HL-60 (cell line): ENCODE data around the gene SLC30A1.

Experiments used
- DNase-seq, 2 experiments: peaks; one replicate each; pipeline ENCODE4 v3.0.0-alpha.2; 2010 to 2020; ENCODE audit warnings: low read depth in 1 of 2, low spot score in 1 of 2
- H3K27ac ChIP-seq: fragments of 250-450 bp; sonication (Bioruptor Pico); replicated peaks from 2 replicates; pipeline ENCODE4 v1.5.1; 2020; ENCODE audit warnings: mild to moderate bottlenecking, moderate library complexity
- H3K27me3 ChIP-seq: fragments of 250-450 bp; sonication (Bioruptor Pico); 2 replicates; pipeline ENCODE4 v1.5.1; 2021; ENCODE audit warnings: mild to moderate bottlenecking, moderate library complexity; ENCODE audit not compliant: insufficient read depth, poor library complexity, severe bottlenecking
- H3K4me3 ChIP-seq: replicated peaks from 2 replicates; pipeline ENCODE4 v1.5.1; 2011; ENCODE audit warnings: mild to moderate bottlenecking, control low read depth, low read length; ENCODE audit not compliant: insufficient read depth
- GABPA ChIP-seq: IDR thresholded peaks from 2 replicates; pipeline ENCODE4 v1.6.1; 2012; ENCODE audit warnings: low read depth
- POLR2AphosphoS5 ChIP-seq: IDR thresholded peaks from 2 replicates; pipeline ENCODE4 v1.6.1; 2012; ENCODE audit warnings: low read depth
- SPI1 ChIP-seq: IDR thresholded peaks from 2 replicates; pipeline ENCODE4 v1.6.1; 2012; ENCODE audit warnings: low read depth, mild to moderate bottlenecking, borderline replicate concordance
- TF ChIP-seq, protein P1 (sequence below): IDR thresholded peaks from 2 replicates; pipeline ENCODE4 v1.6.1; 2012; ENCODE audit warnings: low read depth; ENCODE audit not compliant: insufficient replicate concordance
- TF ChIP-seq, protein P2 (sequence below): IDR thresholded peaks from one replicate; pipeline ENCODE4 v1.5.1; 2011; ENCODE audit warnings: low read length, control low read depth, inconsistent platforms; ENCODE audit not compliant: insufficient read depth

Gene SLC30A1

DNA sequence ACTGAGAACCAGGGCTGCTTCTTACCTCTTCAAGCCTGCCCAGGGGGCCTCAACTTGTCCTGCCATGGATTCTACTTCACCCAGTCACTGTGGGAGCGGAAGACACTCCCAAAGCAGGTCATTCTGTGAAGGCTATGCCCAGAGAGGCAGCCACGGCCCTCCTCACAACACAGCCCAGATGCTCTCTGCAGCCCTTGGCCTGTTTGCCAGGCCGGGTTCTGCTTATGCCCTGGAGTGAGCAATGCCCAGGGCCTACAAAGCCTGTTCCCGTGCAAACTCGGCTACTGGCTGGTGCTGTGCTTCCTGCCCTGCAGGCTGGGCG is 33.8 kb upstream of the SLC30A1 start:
- peak overlapping the region; percentile 57 for H3K27ac ChIP-seq
- no peak overlapping the region for H3K4me3 ChIP-seq
- H3K27me3 ChIP-seq: no peaks in the 10 kb centered on the region
- no peak for TF ChIP-seq GABPA
- TF ChIP-seq, protein P1, sequence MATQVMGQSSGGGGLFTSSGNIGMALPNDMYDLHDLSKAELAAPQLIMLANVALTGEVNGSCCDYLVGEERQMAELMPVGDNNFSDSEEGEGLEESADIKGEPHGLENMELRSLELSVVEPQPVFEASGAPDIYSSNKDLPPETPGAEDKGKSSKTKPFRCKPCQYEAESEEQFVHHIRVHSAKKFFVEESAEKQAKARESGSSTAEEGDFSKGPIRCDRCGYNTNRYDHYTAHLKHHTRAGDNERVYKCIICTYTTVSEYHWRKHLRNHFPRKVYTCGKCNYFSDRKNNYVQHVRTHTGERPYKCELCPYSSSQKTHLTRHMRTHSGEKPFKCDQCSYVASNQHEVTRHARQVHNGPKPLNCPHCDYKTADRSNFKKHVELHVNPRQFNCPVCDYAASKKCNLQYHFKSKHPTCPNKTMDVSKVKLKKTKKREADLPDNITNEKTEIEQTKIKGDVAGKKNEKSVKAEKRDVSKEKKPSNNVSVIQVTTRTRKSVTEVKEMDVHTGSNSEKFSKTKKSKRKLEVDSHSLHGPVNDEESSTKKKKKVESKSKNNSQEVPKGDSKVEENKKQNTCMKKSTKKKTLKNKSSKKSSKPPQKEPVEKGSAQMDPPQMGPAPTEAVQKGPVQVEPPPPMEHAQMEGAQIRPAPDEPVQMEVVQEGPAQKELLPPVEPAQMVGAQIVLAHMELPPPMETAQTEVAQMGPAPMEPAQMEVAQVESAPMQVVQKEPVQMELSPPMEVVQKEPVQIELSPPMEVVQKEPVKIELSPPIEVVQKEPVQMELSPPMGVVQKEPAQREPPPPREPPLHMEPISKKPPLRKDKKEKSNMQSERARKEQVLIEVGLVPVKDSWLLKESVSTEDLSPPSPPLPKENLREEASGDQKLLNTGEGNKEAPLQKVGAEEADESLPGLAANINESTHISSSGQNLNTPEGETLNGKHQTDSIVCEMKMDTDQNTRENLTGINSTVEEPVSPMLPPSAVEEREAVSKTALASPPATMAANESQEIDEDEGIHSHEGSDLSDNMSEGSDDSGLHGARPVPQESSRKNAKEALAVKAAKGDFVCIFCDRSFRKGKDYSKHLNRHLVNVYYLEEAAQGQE: no peak
- no peak for TF ChIP-seq SPI1
- TF ChIP-seq, protein P2, sequence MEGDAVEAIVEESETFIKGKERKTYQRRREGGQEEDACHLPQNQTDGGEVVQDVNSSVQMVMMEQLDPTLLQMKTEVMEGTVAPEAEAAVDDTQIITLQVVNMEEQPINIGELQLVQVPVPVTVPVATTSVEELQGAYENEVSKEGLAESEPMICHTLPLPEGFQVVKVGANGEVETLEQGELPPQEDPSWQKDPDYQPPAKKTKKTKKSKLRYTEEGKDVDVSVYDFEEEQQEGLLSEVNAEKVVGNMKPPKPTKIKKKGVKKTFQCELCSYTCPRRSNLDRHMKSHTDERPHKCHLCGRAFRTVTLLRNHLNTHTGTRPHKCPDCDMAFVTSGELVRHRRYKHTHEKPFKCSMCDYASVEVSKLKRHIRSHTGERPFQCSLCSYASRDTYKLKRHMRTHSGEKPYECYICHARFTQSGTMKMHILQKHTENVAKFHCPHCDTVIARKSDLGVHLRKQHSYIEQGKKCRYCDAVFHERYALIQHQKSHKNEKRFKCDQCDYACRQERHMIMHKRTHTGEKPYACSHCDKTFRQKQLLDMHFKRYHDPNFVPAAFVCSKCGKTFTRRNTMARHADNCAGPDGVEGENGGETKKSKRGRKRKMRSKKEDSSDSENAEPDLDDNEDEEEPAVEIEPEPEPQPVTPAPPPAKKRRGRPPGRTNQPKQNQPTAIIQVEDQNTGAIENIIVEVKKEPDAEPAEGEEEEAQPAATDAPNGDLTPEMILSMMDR: no peak
- no peak for TF ChIP-seq POLR2AphosphoS5
- DNase-seq: no peak

DNA sequence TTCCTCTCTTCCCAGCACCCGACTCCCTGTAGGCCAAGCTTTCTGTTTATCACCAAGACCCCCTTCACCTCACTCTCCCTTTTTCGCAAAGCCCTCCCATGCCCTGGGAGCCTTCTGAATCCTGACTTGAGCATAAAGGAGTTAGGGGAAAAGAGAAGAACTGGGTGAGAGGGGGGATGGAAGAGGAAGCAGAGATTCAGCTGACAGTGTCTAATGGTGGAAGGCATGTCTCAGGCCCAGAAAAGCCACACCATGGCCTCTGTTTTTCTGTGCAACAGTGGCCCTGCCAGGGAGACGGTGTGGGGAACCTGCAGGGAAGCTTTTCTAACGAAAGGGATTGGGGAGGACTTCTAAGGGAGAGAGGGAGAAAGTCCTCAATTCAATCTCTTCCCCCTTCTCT is 32.9 kb upstream of the SLC30A1 start:
- Histone ChIP-seq H3K27me3 (no peaks in the 10 kb centered on the region), H3K4me3 (no peak overlapping the region), H3K27ac (no peak overlapping the region)
- TF ChIP-seq SPI1 (no peak), POLR2AphosphoS5 (no peak), GABPA (no peak)
- TF ChIP-seq, protein P1: no peak
- TF ChIP-seq, protein P2: no peak
- no peak for DNase-seq

DNA sequence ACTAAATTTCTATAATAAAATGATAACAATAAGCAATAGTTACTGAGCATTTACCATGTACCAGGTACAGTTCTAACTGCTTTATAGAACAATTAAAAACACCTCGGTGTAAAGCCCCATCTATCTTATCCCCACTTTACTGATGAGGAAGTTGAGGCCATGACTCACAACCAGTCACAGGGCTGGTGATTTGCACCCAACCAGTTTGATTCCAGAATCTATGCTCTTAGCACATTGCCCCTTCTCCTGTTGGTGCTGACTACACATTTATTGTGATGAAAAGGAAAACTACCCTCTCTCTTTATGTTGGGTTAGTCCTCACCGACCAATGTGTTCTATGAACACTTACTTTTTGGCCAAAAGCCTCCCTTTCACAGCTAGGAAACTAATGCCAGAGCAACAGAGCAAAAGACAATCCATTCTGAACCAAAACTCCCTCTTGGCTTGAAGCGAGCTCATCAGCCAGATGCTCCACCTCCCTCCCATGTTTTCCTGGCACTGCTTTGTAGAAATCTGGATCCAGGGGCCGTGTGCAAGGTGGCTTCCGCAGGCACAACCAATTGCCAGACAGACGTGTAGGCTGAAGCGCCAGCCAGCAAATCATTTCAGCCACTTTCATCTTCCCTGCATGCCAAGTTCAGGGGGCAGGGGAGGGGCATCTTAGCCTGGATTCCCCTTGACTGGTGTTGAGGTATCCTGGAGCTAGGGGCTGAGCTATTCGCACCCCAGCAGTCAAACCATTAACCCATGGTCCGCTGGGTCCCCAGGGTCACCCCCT is 32.0 kb upstream of the SLC30A1 start:
- DNase-seq: no peak
- Histone ChIP-seq H3K27ac (no peak overlapping the region), H3K4me3 (no peak overlapping the region), H3K27me3 (no peaks in the 10 kb centered on the region)
- TF ChIP-seq, protein P2: no peak
- TF ChIP-seq SPI1: no peak
- no peak for TF ChIP-seq GABPA
- TF ChIP-seq, protein P1: no peak
